G401 (cell line): ENCODE results near the gene CARF. TPM values are rescaled to one million over a fixed set of nuclear protein-coding genes. Genes with fewer than 3 reads are reported as not detected.
"Not testable (repeated sequence)": the region's sequence is repeated elsewhere in the genome, so short reads cannot be mapped to it uniquely, and the experiment has no call there.

Experiments
- DNase-seq: peaks from one replicate; pipeline ENCODE4 v3.0.0-alpha.2; 2015; ENCODE audit warnings: low spot score
- in situ Hi-C: cut with HindIII; loops from 2 replicates; pipeline ENCODE4 v1.10.0; 2016; ENCODE audit warnings: low sequenced_read_pairs, mixed read lengths
- total RNA-seq: library from RNA; depleted of rRNA; stranded (reverse); fragments of >200 nt; shearing (Covaris generic); gene quantifications from 2 replicates; pipeline ENCODE4 v1.2.3, GENCODE V29; 2014

The CARF gene
- total RNA-seq, 1 experiment from 2014 or later: 18.7 TPM

- in situ Hi-C loops: no loop called here
- DNase-seq: no peak
Measured at GRCh38 chr2:202932425-202933138, 20.5 kb downstream of the CARF start.

GRCh38 chr2:202933139-202933510, 21.1 kb downstream of the CARF start:
- no peak for DNase-seq
- in situ Hi-C loops: no loop called here

GRCh38 chr2:202933958-202934357, 21.9 kb downstream of the CARF start:
- no peak for DNase-seq
- in situ Hi-C loops: no loop called here

GRCh38 chr2:202934456-202934855, 22.4 kb downstream of the CARF start:
- in situ Hi-C loops: no loop called here
- DNase-seq: no peak

GRCh38 chr2:202938960-202939359, 26.9 kb downstream of the CARF start:
- DNase-seq: no peak
- in situ Hi-C loops: no loop called here

GRCh38 chr2:202941771-202942170, 29.7 kb downstream of the CARF start:
- no peak for DNase-seq
- in situ Hi-C loops: no loop called here

GRCh38 chr2:202944408-202944807, 32.3 kb downstream of the CARF start:
- in situ Hi-C loops: no loop called here
- DNase-seq: no peak

- in situ Hi-C loops: no loop called here
- no peak for DNase-seq
Measured at GRCh38 chr2:202944816-202945215, 32.7 kb downstream of the CARF start.

- in situ Hi-C loops: no loop called here
- no peak for DNase-seq
Measured at GRCh38 chr2:202945497-202945896, 33.4 kb downstream of the CARF start.

GRCh38 chr2:202949333-202949732, 37.3 kb downstream of the CARF start:
- DNase-seq, in situ Hi-C loops: not testable (repeated sequence)

GRCh38 chr2:202950592-202950991, 38.5 kb downstream of the CARF start:
- in situ Hi-C loops: no loop called here
- no peak for DNase-seq

- in situ Hi-C loops: no loop called here
- no peak for DNase-seq
Measured at GRCh38 chr2:202960524-202960923, 48.4 kb downstream of the CARF start.

GRCh38 chr2:202963712-202964111, 51.6 kb downstream of the CARF start:
- in situ Hi-C loops: no loop called here
- DNase-seq: no peak

GRCh38 chr2:202965810-202966460, 53.9 kb downstream of the CARF start:
- in situ Hi-C loops: no loop called here
- no peak for DNase-seq

- DNase-seq, in situ Hi-C loops: not testable (repeated sequence)
Measured at GRCh38 chr2:202969404-202969803, 57.3 kb downstream of the CARF start.

- in situ Hi-C loops: no loop called here
- no peak for DNase-seq
Measured at GRCh38 chr2:202976809-202977208, 64.7 kb downstream of the CARF start.

- in situ Hi-C loops: no loop called here
- DNase-seq: no peak
Measured at GRCh38 chr2:202982779-202983491, 70.9 kb downstream of the CARF start.

GRCh38 chr2:202989749-202990148, 77.7 kb downstream of the CARF start:
- in situ Hi-C loops: no loop called here
- no peak for DNase-seq

GRCh38 chr2:202990501-202990900, 78.4 kb downstream of the CARF start:
- in situ Hi-C loops: no loop called here
- no peak for DNase-seq

- in situ Hi-C loops, DNase-seq: not testable (repeated sequence)
Measured at GRCh38 chr2:202997113-202997512, 85.0 kb downstream of the CARF start.
